Stimulated activated CD4-positive, alpha-beta T cell treated with anti-CD3 and anti-CD28 coated beads, Interleukin-4, amount 100 ng/mL, for 1 hour (primary cell): ENCODE results near the gene CLEC16A.

Source experiments
- DNase-seq: peaks from one replicate; pipeline ENCODE4 v3.0.0-alpha.2; 2020

The CLEC16A gene

GRCh38 chr16:11047939-11048800 is 103.8 kb downstream of the CLEC16A start:
- no peak for DNase-seq

DNA sequence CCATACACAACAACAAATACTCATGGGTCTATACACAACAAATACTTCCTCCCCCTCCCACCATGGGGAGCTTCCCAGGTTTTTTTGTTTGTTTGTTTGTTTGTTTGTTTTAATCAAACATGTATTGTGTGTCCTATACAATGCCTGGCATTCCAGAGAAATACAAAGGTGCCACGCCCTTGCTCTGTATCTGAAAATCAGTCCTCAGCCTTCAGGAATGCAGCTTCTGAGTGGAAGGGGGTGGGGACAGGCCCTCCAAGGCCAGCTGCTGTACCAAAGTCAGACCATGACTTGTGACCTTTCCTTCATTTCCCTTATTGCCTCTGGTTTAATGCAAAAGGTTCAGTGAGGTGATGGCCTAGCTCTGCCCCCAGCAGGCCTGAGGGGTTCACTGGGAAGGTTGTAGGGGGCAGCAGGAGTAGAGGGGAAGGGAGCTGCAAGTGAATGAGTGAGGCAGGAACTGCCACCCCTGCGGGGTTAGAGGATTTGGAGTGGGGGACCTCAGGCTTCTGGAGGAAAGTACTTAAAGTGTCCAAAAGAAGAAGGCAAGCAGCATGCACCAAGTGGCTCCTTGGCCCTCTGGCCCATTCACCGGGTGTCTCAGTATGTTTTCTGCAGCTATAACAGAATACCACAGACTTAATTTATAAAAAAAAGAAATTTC is 105.2 kb downstream of the CLEC16A start:
- no peak for DNase-seq

DNA sequence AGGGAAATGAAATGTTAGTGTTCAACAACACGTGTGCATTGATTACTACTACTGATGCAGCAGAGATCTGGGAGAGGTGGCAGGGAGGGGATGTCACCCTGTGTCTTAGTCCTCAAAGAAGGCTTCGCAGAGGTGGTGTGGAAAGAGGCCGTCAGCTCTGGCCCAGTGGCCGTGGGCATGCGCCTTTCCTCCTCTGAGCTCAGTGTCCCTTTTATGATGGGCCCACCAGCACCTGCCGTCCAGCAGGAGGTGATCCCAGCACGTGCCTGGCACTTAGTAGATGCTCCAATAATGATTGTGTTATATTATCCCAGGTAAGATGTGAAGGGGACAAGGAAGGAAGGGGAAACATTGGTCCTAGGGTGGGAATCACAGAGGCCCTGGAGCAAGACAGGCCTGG is 106.2 kb downstream of the CLEC16A start:
- no peak for DNase-seq

DNA sequence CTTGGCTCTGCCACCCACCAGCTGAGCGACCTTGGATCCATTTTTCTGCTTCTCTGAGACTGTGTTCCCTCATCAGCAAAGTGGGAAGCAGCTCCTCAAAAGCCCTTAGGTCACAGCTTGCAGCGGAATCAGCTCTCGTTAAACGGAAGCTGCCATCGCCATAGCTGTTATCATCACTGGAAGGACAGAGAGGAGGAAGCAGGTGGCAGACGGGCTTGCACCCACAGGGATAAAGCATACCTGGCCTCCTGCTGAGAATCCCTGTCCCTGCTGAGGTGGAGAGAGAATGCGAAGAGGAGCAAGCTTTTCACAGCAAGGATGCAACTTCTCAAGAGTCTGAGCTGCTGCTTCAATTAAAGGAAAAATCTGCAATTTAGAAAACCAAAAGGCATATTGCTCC is 106.6 kb downstream of the CLEC16A start:
- no peak for DNase-seq

DNA sequence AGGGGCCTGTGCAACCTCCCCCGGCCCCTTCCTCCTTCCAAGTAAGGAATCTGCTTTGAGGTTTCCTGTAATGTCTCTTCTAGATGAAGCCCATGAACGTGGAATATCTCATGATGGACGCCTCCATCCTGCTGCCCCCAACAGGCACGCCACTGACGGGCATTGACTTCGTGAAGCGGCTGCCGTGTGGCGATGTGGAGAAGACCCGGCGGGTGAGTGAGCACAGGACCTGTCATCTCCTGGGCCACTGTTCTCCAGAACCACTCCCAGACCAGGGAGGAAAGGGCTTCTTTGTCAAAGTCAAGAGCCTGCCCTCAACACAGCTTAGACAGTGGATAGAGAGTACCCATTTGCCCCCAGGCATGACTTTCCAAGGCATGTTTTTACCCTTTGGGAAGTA is 107.1 kb downstream of the CLEC16A start:
- DNase-seq, result no peak

- DNase-seq, result peak; percentile 45
These were observed 107.8 kb downstream of the CLEC16A start for GRCh38 chr16:11051879-11052808.

GRCh38 chr16:11053916-11054460 is 109.6 kb downstream of the CLEC16A start:
- DNase-seq, result no peak

- no peak for DNase-seq
These were observed 112.0 kb downstream of the CLEC16A start for GRCh38 chr16:11056090-11056992.

DNA sequence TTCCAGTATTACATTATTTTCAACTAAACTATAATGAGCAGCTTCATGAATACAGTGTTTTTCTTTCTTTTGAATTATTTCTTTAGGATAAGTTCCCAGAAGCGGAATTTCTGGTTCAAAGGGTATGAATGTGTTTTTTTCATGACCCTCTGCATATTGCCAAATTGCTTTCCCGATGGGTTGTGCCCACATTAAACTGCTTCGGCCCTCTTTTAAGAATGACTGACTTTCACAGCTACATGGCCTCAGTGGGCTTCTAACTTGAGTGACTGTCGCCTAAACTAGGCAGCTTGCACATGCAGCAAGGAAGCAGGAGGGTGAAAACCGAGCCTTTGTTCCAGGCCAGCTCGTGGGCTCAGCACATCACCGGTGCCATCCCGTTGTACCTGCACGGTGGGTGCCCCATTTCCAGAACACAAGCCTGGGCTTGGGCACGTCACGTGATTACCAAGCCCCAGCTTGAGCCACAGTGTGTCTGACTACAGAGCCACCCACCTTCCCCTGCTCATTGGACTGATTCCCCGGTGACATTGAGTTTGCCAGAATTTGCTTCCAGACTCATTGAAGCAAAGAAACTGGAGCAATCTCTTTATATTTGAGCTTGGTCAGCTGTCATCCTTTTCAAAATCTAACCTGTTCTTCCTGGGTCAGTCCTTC is 112.8 kb downstream of the CLEC16A start:
- DNase-seq, result no peak

GRCh38 chr16:11057711-11058345 is 113.5 kb downstream of the CLEC16A start:
- DNase-seq, result no peak

DNA sequence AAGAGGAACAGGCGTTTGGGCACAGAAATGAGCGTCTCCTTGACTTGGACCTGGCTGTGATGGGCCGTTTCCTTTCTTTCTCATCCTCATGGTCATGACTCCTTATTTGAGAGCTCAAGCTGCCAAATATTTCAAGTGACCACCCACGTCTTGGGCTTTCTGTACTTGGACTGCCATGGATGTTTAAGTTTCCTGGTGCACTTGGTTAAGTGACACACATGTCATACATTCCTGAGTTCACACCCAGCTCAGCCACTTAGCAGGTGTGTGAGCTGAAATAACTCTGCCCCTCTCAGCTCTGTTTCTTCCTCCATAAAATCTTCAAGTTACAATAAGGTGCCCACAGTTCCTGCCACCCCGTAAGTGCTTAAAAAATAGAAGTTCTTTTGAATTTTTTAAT is 114.5 kb downstream of the CLEC16A start:
- no peak for DNase-seq

DNA sequence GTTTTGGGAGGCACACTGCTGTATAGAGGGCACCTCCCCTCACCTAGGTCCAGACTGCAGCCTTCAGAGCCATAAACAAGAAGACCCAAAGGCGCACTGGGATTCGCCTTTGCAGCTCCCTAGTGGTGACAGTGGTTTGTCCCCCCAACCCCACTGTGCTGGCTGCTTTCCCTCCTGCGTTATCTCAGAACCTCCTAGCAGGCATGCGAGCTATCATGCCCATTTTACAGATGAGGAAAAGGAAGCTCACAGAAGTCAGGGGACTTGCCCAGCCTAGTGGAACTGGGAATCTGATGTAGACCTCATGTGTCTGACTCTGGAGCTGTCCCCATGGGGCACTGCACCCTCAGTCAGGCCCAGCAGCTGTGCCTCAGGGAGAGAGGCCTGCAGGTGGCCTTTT is 115.2 kb downstream of the CLEC16A start:
- DNase-seq, result no peak

DNA sequence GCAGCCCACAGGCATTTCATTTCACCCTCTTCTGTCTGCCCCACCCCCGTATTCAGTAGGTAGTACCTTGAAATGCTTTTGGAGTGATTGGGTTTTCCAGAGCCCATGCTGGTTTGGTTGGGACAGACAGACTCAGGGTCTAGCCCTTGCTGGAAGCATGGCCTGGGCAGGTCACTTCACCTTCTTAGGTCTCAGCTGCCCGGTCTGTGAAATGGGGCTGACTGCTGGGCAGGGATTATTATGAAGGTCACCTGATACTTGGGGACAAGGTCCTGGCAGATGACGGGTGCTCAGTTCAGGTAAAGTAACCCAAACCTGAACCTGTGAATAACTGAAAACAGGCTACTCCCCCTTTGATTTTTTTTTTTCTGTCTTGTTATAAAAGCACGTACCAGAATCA is 116.0 kb downstream of the CLEC16A start:
- DNase-seq, result no peak

DNA sequence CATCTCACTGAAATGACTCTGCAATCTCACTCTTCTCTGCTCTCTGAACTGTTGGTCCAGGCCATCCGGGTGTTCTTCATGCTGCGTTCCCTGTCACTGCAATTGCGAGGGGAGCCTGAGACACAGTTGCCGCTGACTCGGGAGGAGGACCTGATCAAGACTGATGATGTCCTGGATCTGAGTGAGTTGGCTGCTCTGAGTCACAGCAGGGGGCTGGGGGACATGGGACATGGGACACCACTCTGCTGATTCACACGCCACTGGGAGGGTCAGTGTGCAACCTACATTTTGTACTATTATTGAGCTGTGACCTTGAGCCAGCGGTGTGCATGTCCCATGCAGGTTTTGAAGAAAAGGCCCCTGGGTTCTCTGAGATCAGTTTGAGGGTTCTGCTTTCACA is 116.5 kb downstream of the CLEC16A start:
- no peak for DNase-seq

DNA sequence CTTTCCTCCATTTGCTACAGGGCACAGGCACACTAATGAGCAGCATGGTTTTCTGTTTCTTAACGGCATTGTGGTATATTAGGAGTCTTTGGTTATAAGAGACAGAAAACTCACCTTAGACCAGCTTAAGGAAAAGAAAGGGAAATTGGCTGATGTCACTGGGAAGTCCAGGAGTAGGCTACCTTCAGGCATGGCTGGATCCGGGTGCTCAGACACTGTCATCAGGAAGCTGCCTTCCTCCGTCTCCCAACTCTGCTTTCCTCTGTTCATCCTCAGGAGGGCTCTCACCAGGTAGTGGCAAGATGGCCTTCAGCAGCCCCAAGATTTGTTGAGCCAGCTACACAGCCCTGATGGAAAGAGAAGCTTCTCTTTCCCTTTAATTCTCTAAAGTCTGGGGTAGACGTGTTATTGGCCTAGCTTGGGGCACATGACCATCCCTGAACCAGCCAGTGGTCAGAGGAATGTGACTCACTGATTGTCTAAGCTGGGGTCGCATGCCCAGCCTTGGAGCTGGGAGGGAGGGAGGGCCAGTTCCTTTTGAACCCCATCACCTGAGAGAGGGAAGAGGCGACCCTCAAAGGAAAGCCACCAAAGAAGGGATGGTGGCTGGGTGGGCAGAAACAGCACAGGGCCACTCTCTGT is 117.4 kb downstream of the CLEC16A start:
- no peak for DNase-seq

DNA sequence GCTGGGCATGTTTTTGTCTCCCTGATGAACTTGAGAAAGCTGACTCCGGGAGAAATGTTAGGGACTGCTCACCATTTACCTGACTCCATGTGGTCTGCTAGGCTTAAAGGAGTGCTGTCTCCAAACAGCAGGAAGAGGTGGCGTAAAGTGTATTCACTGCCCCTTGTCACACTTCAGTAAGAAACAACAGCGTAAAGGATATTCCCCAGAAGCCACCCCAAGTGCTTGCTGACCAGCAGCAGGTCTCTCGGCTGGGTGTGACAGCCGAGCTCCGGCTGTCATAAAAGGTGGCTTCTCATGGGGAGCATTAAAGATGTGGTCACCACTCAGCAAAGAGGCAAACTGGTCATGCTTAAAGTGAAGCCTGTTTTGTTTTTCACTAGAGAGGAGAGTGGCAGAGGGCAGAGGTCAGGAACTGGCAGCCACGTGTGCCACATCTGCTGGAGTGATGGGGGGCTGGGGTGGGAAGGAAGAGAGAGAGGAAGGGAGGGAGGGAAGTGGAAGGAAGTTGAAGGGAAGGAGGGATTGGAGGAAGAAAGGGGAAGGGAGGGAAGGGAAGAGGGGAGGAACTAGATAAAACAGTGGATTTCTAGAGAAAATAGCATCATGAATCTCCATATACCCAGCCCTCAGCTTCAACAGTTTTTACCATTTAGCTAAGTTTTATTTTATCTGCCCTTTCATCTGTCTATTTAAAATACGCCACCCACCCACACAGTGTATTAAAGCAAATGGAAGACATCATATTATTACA is 119.3 kb downstream of the CLEC16A start:
- no peak for DNase-seq

- DNase-seq, result no peak
These were observed 119.8 kb downstream of the CLEC16A start for GRCh38 chr16:11064202-11064540.

- DNase-seq, result no peak
These were observed 120.5 kb downstream of the CLEC16A start for GRCh38 chr16:11064851-11065250.

- no peak for DNase-seq
These were observed 122.0 kb downstream of the CLEC16A start for GRCh38 chr16:11066261-11066870.
